Islet of Langerhans (tissue), 1 donor: Measurements from ENCODE around the gene IQCF6.
"Not testable (repeated sequence)": the region's sequence is repeated elsewhere in the genome, so short reads cannot be mapped to it uniquely, and the experiment has no call there.

ENCODE experiments used
- FAIRE-seq: peaks from one replicate; lab custom pipeline; 2011; peaks lifted over from hg19 to GRCh38; lab: Jason Lieb, UNC

The IQCF6 gene

DNA sequence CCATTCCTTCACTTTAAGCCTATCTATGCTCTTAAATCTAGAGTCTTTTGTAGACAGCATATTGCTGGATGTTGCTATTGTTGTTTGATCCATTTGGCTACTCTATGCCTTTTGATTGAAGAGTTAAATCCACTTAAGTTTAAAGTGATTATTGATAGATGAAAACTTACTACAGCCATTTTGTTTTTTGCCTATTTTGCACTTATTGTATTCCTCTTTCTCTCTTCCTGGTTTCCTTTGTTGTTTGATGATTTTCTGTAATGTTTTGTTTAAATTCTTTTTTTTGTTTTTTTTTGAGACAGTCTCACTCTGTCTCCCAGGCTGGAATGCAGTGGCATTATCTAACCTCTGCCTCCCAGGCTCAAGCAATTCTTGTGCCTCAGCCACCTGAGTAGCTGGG lies 19.8 kb downstream of the IQCF6 start:
- FAIRE-seq, result no peak

DNA sequence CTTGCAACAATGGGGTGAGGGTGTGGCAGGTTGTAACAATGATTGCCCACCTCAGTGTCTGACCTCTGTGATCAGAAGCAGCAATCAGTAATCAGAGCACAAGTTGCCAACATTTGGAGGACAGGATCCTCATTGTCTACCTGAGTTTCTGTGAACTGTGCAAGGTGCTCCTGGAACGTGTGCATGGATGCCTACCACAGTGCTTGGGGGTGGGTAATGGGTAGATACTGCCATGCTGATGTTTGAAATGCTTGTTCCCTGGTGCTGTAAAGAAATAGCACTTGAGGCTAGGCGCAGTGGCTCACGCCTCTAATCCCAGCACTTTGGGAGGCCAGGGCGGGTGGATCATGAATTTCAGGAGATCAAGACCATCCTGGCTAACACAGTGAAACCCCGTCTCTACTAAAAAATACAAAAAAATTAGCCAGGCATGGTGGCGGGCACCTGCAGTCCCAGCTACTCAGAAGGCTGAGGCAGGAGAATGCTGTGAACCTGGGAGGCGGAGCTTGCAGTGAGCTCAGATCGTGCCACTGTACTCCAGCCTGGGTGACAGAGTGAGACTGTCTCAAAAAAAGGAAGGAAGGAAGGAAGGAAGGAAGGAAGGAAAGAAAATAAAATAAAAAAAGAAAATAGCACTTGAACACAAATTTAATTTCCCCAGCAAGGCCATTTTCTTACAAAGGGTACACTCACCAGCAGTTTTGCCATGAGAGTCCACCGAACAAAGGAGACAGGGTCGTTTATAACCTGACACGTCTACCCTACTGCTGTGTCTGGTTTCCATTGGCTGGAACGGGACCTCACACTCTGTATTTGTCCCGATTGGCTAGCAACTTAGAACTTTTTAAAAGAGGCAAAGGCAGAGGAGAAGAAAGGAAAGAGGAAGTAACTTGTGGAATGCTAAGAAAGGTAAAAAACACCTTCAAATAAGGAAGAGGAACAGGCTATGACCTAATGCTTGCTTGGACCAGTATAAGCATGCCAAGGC lies 25.0 kb downstream of the IQCF6 start:
- FAIRE-seq, result not testable (repeated sequence)

DNA sequence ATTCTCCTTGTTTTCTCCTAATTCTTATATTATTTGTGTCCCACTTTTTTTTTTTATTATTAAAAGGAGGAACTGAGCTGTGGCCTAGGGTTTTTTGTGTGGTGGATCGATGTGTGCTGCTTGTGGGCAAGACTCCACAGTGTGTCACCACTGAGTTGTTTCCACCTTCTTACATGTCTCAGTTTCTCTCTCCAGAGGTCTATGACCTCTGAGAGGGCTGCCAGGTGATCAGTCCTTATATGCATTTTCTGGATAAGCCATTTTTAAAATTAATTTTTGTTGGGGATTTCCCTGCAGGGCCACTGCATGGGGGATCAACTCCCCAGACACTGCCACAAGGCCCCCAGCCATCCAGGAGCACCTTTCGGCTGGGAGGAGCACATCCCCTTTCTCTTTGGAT lies 27.8 kb downstream of the IQCF6 start:
- no peak for FAIRE-seq

DNA sequence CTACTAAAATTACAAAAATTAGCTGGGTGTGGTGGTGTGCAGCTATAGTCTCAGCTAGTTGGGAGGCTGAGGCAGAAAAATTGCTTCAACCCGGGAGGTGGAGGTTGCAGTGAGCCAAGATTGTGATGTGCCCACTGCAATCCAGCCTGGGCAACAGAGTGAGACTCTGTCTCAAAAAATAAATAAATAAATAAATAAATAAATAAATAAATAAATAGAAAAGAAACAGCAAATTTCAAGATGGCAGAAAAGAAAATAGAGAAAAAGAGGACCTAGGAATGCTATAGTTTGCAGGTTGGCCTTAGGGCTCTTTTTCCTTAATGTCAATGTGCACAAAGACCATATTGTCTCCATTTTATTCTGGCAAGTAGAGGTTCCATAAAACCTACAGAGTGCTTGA lies 28.2 kb downstream of the IQCF6 start:
- FAIRE-seq, result no peak

DNA sequence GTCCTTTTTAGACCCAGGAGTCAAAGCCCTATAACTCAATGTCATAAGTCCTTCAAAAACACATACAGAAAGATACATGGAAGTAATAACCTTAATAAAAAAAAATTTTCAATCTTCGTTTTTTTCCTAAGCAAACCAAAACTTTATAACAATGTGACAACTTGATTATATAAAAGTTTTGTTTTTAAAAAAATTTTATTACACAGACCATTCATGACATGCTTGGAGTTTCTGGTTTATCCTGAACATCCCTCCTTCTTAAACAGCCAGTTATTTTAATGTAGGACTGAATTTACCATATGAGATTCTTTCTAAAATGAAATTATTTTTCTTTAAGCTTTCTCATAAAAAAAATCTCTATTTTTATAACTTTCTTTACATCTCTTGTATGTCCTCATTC lies 30.7 kb downstream of the IQCF6 start:
- FAIRE-seq, result no peak

DNA sequence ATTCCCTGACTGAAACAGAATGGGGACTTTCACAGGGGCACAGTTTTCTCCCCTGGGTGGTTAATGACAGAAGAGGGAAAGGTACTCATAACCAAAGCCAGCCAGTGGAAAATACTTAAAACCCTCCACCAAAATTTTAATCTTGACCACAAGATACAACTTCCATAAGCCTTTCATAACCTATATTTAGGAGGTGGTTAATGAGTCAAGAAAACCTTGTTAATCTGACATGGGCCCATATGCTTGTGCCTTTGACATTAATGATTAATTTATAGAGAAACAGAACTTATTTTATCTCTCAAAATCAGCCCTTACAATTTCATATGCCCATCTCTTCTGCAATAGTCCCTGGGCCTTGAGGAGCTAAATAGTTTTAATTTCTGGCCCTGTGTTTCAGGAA lies 31.2 kb downstream of the IQCF6 start:
- no peak for FAIRE-seq

DNA sequence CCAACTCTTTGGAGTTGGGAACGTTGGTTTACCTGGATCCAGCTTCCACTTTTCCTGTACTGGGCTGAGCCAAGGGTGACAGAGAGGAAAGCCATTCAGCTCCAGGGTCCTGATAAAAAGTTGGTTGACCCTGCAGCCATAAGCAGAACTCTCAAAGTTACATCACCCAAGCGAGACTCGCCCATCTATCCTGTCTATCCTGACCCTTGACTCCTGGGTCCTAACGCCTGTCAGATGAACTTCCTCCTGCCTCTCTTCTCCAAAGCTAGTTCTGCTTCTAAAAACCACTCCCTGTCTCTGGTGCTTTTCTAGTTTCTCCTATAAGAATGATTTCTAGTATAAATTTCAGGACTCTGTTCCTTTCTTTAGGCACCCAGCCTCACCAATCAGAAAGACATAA lies 36.1 kb downstream of the IQCF6 start:
- not testable (repeated sequence) for FAIRE-seq

DNA sequence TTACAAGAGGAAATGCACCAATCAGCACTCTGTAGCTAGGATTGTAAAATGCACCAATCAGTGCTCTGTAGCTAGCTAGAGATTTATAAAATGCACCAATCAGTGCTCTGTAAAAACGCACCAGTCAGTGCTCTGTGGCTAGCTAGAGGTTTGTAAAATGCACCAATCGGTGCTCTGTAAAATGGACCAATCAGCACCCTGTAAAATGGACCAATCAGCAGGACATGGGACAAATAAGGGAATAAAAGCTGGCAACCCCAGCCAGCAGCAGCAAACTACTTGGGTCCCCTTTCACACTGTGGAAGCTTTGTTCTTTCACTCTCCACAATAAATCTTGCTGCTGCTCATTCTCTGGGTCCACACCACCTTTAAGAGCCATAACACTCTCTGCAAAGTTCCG lies 36.7 kb downstream of the IQCF6 start:
- FAIRE-seq, result not testable (repeated sequence)

DNA sequence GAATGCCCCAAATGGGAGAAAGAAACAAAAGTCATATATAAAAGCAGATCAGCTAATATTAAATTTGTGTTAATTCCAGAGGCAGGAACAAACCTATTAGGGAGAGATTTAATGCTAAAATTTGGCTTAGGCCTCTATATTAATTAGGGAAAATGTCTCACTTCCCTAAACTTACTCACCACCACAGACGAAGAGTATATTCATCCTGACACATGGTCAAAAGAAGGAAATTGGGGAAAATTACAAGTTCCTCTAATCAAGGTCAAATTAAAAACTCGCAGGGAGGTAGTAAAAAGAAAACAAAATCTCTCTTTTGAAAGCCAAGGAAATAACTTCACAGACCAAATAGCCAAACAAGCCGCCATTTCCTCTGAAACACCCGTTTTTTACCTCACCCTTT lies 39.9 kb downstream of the IQCF6 start:
- FAIRE-seq, result no peak

DNA sequence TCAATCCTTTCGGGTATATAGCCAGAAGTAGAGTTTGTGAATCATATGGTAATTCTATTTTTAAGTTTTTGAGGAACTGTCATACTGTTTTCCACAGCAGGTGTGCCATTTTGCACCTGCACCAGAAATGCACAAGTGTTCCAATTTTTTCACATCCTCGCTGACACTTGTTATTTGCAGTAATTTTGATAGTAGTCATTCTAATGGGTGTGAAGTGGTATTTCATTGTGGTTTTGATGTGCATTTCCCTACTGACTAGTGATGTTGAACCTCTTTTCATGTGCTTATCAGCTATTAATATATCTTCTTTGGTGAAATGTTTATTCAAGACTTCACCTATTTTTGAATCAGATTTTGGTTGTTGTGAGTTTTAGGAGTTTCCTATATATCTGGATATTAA lies 43.1 kb downstream of the IQCF6 start:
- no peak for FAIRE-seq

DNA sequence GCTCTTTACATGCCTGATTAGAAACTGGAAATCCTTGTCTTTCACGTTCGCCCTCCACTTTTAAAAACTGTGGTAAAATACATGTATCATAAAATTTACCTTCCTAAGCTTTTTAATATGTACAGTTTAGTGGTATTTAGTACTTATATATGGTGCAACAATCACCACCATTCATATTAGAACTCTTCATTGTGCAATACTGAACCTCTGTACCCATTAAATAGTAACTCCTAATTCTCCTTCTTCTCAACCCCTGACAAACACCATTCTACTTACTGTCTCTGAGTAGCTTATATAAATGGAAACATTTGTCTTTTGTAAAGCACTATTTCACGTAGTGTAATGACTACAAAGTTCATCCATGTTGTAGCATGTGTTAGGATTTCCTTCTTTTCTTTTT lies 44.0 kb downstream of the IQCF6 start:
- FAIRE-seq, result no peak

DNA sequence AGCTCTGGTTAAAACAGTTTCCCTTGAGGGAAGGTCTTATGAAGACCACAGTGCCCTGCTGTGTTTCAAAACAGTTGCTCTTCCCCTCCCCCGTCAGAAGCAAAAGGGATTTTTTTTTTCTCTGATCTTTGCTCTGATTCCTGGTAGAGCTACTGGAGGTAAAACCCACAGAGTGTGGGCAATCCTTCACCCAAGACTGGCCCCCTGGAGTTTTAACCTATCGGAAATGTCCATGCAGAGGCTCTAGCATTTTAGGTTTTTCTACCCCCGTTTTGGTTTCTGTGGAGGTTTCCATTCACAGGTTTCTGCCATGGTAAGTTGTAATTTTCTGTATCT lies 44.5 kb downstream of the IQCF6 start:
- FAIRE-seq, result no peak

DNA sequence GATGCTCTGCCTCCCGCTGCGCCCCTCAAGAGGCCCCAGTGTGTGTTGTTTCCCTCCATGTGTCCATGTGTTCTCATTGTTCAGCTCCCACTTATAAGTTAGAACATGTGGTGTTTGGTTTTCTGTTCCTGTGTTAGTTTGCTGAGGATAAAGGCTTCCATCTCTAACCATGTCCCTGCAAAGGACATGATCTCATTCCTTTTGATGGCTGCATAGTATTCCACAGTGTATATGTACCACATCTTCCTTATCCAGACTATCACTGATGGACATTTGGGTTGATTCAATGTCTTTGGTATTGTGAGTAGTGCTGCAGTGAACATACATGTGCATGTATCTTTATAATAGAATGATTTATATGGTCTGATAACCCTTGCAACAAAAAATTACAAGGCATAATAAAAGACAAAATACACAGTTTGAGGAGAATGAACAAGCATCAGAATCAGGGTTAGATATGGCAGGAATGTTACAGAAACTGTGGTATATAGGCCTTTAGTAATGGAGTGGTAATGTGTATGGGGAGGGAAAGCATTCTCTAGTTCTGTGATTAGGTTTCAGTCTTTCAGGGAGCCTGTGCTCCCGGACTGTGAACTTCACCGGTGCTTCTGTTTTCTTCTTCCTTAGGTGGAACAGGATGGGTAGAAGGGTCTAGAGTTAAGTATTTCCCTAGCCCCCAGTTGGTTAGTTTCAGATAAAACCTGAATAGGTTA lies 45.0 kb downstream of the IQCF6 start:
- FAIRE-seq, result no peak

DNA sequence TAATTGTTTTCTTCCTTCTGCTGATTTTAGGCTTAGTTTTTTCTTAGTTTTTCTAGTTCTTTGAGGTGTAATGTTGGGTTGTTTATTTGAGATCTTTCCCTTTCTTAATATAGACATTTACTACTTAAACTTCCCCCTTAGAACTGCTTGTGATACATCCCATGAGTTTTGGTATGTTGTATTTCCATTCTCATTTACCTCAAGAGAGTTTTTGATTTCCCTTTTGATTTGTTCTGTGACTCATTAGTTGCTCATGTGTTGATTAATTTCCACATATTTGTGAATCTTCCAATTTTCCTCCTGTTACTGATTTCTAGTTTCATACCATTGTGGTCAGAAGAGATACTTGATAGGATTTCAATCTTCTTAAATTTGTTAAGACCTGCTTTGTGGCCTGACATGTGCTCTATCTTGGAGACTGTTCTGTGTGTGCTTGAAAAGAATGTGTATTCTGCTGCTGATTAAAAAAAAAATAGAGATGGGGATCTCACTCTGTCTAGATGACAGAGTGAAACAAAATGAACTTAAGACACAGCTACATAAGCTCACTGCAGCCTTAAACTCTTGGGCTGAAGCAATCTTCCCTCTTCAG lies 49.9 kb downstream of the IQCF6 start:
- FAIRE-seq, result no peak
